ENCODE results near the gene APOBEC2. TPM values are rescaled to one million over a fixed set of nuclear protein-coding genes. Genes with fewer than 3 reads are reported as not detected.
A peak's percentile ranks its signal among the peaks of the same experiment; 100 is the strongest.

Gene APOBEC2
- total and polyA plus RNA-seq, 9 of the 15 experiments (the other 6 are each of a cell fraction or from before 2014, with no cell fraction given): 0.25 to 1.6 TPM; not detected in 7

DNA sequence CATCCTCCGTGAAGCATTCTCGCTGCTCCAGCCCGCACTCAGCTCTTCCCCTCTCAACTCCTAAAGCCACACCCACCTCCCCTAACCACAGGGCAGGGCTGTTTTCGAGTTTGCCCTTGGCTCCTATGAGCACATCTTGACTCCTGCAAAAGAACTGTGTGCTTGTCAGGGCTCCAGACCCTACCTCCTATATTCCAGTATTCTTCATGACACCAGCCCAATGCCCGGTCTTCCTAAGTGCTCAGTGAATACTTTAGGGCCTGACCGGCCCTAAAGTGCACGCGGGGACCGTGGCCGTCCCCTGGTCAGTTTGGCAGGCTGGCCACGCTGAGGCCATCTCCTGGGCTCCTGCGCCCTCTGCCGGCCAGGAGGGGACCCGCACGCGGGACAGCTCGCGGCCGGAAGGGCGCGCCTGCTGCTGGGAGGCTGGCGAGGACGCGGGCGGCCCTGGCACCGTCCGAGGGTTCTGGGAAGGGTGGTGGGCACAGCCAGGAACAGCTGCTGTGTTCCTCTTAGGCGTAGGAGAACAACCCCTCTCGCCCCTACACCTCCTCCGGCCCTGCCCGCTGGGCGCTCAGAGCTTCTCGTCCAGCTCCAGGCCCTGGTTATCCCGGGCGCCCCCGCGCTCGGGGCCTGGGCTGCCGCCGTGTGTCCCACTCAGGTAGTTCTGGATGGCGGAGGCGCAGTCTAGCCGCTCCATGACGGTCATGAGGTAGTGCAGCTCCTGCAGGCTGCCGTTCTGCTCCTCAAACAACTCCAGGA, 25.0 kb upstream of the APOBEC2 start (continued):
- TF ChIP-seq ZFP91 (CRISPR knock-in tag; IDR thresholded peaks at IDR 0.05) (no peak), ZNF75A (CRISPR knock-in tag; IDR thresholded peaks at IDR 0.05) (no peak), ZNF764 (CRISPR knock-in tag; IDR thresholded peaks at IDR 0.05; ENCODE audit: low read depth) (no peak), SNIP1 (IDR thresholded peaks at IDR 0.05; ENCODE audit: low read depth) (no peak), TFE3 (CRISPR knock-in tag; IDR thresholded peaks at IDR 0.05) (no peak), HOXB6 (CRISPR knock-in tag; IDR thresholded peaks at IDR 0.05; ENCODE audit: borderline replicate concordance) (no peak), HEY1 (CRISPR knock-in tag; IDR thresholded peaks at IDR 0.05; ENCODE audit: borderline replicate concordance) (no peak), CREB1 (IDR thresholded peaks at IDR 0.05) (no peak), CREB1 (CRISPR knock-in tag; IDR thresholded peaks at IDR 0.05) (peak; percentile 57; the same call in 1 of the 2 replicates), ELK1 (CRISPR knock-in tag; IDR thresholded peaks at IDR 0.05) (no peak), MBD1 (CRISPR knock-in tag; IDR thresholded peaks at IDR 0.05) (no peak), HNRNPL (IDR thresholded peaks at IDR 0.05; ENCODE audit: low read depth, low read length) (peak; percentile 94), BHLHE40 (IDR thresholded peaks at IDR 0.05; ENCODE audit: low read length) (no peak; the same call in 1 of the 2 replicates), FOXA1 (IDR thresholded peaks at IDR 0.05; ENCODE audit: borderline replicate concordance) (no peak)
- TF ChIP-seq, protein P1, sequence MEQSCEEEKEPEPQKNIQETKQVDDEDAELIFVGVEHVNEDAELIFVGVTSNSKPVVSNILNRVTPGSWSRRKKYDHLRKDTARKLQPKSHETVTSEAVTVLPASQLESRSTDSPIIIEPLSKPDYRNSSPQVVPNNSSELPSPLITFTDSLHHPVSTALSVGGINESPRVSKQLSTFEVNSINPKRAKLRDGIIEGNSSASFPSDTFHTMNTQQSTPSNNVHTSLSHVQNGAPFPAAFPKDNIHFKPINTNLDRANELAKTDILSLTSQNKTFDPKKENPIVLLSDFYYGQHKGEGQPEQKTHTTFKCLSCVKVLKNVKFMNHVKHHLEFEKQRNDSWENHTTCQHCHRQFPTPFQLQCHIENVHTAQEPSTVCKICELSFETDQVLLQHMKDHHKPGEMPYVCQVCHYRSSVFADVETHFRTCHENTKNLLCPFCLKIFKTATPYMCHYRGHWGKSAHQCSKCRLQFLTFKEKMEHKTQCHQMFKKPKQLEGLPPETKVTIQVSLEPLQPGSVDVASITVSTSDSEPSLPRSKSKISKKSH (CRISPR knock-in tag; IDR thresholded peaks at IDR 0.05): no peak

All from K562 (cell line).